Neural progenitor cell (in vitro differentiated cells): ENCODE results near the gene ARSJ. TPM values are rescaled to one million over a fixed set of nuclear protein-coding genes. Genes with fewer than 3 reads are reported as not detected.

Experiments used
- DNase-seq: peaks from one replicate; pipeline ENCODE4 v3.0.0-alpha.2; 2016; ENCODE audit warnings: low spot score
- H2AFZ ChIP-seq: fragments of 200-600 bp; sonication (generic); replicated peaks from 2 replicates; pipeline ENCODE4 v1.6.1; 2016; ENCODE audit warnings: antibody characterized with exemption
- H3F3A ChIP-seq: fragments of 200-600 bp; sonication (generic); 2 replicates; pipeline ENCODE4 v1.6.1; 2016; ENCODE audit warnings: antibody characterized with exemption, low read depth
- H3K27ac ChIP-seq: fragments of 200-600 bp; sonication (generic); 2 replicates; pipeline ENCODE4 v1.5.1; 2016; ENCODE audit warnings: mild to moderate bottlenecking
- H3K27me3 ChIP-seq: fragments of 200-600 bp; sonication (generic); 2 replicates; pipeline ENCODE4 v1.6.1; 2016; ENCODE audit warnings: mild to moderate bottlenecking, moderate library complexity
- H3K36me3 ChIP-seq: fragments of 200-600 bp; sonication (generic); 2 replicates; pipeline ENCODE4 v1.5.1; 2016
- H3K4me1 ChIP-seq: fragments of 200-600 bp; sonication (generic); 2 replicates; pipeline ENCODE4 v1.6.1; 2016; ENCODE audit warnings: mixed run types
- H3K4me2 ChIP-seq: fragments of 200-600 bp; sonication (generic); 2 replicates; pipeline ENCODE4 v1.6.1; 2016
- H3K4me3 ChIP-seq: fragments of 200-600 bp; sonication (generic); 2 replicates; pipeline ENCODE4 v1.5.1; 2016
- H3K79me2 ChIP-seq: fragments of 200-600 bp; sonication (generic); 2 replicates; pipeline ENCODE4 v1.6.1; 2016; ENCODE audit warnings: low read depth
- H3K9ac ChIP-seq: fragments of 200-600 bp; sonication (generic); 2 replicates; pipeline ENCODE4 v1.6.1; 2016
- H3K9me3 ChIP-seq: fragments of 200-600 bp; sonication (generic); 2 replicates; pipeline ENCODE4 v1.5.1; 2016; ENCODE audit warnings: low read depth
- H4K20me1 ChIP-seq: fragments of 200-600 bp; sonication (generic); 2 replicates; pipeline ENCODE4 v1.6.1; 2016; ENCODE audit warnings: low read depth
- H3K27ac Mint-ChIP-seq: 3 replicates; pipeline ENCODE4 v1.8.0; 2021; ENCODE audit warnings: mixed read lengths
- H3K27me3 Mint-ChIP-seq: 2 replicates; pipeline ENCODE4 v1.8.0; 2022; ENCODE audit warnings: low read depth, mild to moderate bottlenecking, inconsistent platforms, moderate library complexity, mixed read lengths; ENCODE audit not compliant: insufficient read depth
- H3K36me3 Mint-ChIP-seq: 3 replicates; pipeline ENCODE4 v1.8.0; 2021; ENCODE audit warnings: mixed read lengths
- H3K4me1 Mint-ChIP-seq: 3 replicates; pipeline ENCODE4 v1.8.0; 2021; ENCODE audit warnings: mixed read lengths
- H3K4me3 Mint-ChIP-seq: 3 replicates; pipeline ENCODE4 v1.8.0; 2021; ENCODE audit warnings: mild to moderate bottlenecking, moderate library complexity, mixed read lengths
- H3K9me3 Mint-ChIP-seq: 3 replicates; pipeline ENCODE4 v1.8.0; 2020; ENCODE audit warnings: mixed read lengths
- EZH2 ChIP-seq: fragments of 200-600 bp; sonication (generic); IDR thresholded peaks from 2 replicates; pipeline ENCODE4 v1.6.1; 2017; ENCODE audit warnings: antibody characterized with exemption, mild to moderate bottlenecking, moderate library complexity
- EZH2phosphoT487 ChIP-seq: fragments of 200-600 bp; sonication (generic); IDR thresholded peaks from 2 replicates; pipeline ENCODE4 v1.6.1; 2017; ENCODE audit warnings: antibody characterized with exemption
- total RNA-seq: library from RNA; depleted of rRNA; stranded (reverse); fragments of >200 nt; gene quantifications from 2 replicates; pipeline ENCODE4 v1.2.3, GENCODE V29; 2015; ENCODE audit warnings: low replicate concordance
- TF ChIP-seq, protein P1 (sequence below): fragments of 200-600 bp; sonication (generic); IDR thresholded peaks from 2 replicates; pipeline ENCODE4 v1.5.1; 2017; ENCODE audit warnings: antibody characterized with exemption, mild to moderate bottlenecking

The ARSJ gene
- total RNA-seq, 1 donor from 2014 or later, result 0.28 TPM

DNA sequence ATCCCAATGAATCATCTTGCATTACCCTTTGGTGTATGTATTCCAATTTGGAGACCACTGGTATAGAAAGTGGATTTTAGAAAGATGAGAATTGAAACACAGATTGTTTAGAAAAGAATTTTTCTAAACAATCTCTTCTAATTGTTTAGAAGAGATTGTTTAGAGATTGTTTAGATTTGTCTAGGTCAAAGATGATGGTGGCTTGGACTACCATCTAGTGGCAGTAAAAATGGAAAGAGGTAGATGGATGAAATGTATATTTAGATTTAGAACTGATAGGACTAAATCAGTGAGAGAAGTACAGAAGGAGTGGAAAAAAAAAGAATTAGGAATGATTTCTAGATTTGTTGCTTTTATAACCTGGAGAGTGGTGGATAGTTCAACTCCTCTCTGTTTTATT lies 70.6 kb downstream of the ARSJ start:
- no peaks in the 10 kb centered on the region for H3F3A ChIP-seq
- no peaks in the 10 kb centered on the region for H3K79me2 ChIP-seq
- no peaks in the 10 kb centered on the region for H3K9me3 ChIP-seq
- Mint-ChIP-seq H3K27ac (no peak overlapping the region), H3K36me3 (no peaks in the 10 kb centered on the region), H3K4me3 (no peak overlapping the region), H3K27me3 (no peaks in the 10 kb centered on the region), H3K9me3 (no peaks in the 10 kb centered on the region), H3K4me1 (no peaks in the 10 kb centered on the region)
- H3K4me3 ChIP-seq, result no peak overlapping the region
- no peaks in the 10 kb centered on the region for H4K20me1 ChIP-seq
- no peak overlapping the region for H3K27ac ChIP-seq
- DNase-seq, result no peak
- H3K27me3 ChIP-seq, result no peaks in the 10 kb centered on the region
- no peak overlapping the region for H3K4me2 ChIP-seq
- TF ChIP-seq EZH2 (no peak), EZH2phosphoT487 (no peak)
- TF ChIP-seq, protein P1, sequence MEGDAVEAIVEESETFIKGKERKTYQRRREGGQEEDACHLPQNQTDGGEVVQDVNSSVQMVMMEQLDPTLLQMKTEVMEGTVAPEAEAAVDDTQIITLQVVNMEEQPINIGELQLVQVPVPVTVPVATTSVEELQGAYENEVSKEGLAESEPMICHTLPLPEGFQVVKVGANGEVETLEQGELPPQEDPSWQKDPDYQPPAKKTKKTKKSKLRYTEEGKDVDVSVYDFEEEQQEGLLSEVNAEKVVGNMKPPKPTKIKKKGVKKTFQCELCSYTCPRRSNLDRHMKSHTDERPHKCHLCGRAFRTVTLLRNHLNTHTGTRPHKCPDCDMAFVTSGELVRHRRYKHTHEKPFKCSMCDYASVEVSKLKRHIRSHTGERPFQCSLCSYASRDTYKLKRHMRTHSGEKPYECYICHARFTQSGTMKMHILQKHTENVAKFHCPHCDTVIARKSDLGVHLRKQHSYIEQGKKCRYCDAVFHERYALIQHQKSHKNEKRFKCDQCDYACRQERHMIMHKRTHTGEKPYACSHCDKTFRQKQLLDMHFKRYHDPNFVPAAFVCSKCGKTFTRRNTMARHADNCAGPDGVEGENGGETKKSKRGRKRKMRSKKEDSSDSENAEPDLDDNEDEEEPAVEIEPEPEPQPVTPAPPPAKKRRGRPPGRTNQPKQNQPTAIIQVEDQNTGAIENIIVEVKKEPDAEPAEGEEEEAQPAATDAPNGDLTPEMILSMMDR, result no peak
- no peaks in the 10 kb centered on the region for H3K4me1 ChIP-seq
- H3K36me3 ChIP-seq, result no peaks in the 10 kb centered on the region
- no peak overlapping the region for H2AFZ ChIP-seq
- no peak overlapping the region for H3K9ac ChIP-seq

GRCh38 chr4:113907559-113907958 lies 71.9 kb downstream of the ARSJ start:
- no peaks in the 10 kb centered on the region for H3K79me2 ChIP-seq
- no peak overlapping the region for H3K4me3 Mint-ChIP-seq
- H3F3A ChIP-seq, result no peaks in the 10 kb centered on the region
- H3K27ac ChIP-seq, result no peak overlapping the region
- TF ChIP-seq, protein P1, result no peak
- TF ChIP-seq EZH2 (no peak), EZH2phosphoT487 (no peak)
- no peaks in the 10 kb centered on the region for H3K9me3 ChIP-seq
- no peak overlapping the region for H3K4me3 ChIP-seq
- H3K27ac Mint-ChIP-seq, result no peak overlapping the region
- H2AFZ ChIP-seq, result no peak overlapping the region
- no peaks in the 10 kb centered on the region for H3K27me3 ChIP-seq
- no peak for DNase-seq
- no peaks in the 10 kb centered on the region for H3K36me3 Mint-ChIP-seq
- H4K20me1 ChIP-seq, result no peaks in the 10 kb centered on the region
- H3K9ac ChIP-seq, result no peak overlapping the region
- H3K27me3 Mint-ChIP-seq, result no peaks in the 10 kb centered on the region
- H3K9me3 Mint-ChIP-seq, result no peaks in the 10 kb centered on the region
- H3K36me3 ChIP-seq, result no peaks in the 10 kb centered on the region
- no peak overlapping the region for H3K4me2 ChIP-seq
- no peaks in the 10 kb centered on the region for H3K4me1 ChIP-seq
- H3K4me1 Mint-ChIP-seq, result no peaks in the 10 kb centered on the region

DNA sequence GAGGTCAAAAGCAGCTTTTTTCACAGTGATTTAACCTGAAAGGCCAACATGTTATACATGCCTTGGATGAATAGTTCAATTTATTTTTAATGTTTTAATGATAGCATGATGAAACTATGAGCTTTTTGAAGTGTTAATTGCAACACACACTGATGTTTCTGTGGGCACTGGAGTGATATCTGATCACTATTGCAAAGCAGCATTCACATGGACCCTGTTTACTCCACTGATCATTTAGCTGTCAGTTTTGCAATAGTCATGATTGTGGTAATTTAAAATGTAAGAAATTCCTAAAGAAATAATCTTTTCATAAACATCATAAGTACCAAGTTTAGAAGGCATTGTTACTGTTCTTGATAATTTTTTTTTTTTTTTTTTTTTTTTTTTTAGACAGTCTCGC lies 74.1 kb downstream of the ARSJ start:
- Histone ChIP-seq H3K4me3 (no peak overlapping the region), H3K4me2 (no peak overlapping the region), H3K27ac (no peak overlapping the region), H3K36me3 (no peaks in the 10 kb centered on the region), H3K4me1 (no peaks in the 10 kb centered on the region), H3F3A (no peaks in the 10 kb centered on the region), H3K9ac (no peak overlapping the region), H3K9me3 (no peaks in the 10 kb centered on the region), H2AFZ (no peak overlapping the region), H4K20me1 (no peaks in the 10 kb centered on the region), H3K27me3 (no peaks in the 10 kb centered on the region), H3K79me2 (no peaks in the 10 kb centered on the region)
- no peaks in the 10 kb centered on the region for H3K4me1 Mint-ChIP-seq
- DNase-seq, result no peak
- H3K27ac Mint-ChIP-seq, result no peak overlapping the region
- H3K9me3 Mint-ChIP-seq, result no peaks in the 10 kb centered on the region
- H3K27me3 Mint-ChIP-seq, result no peaks in the 10 kb centered on the region
- TF ChIP-seq, protein P1, result no peak
- no peak overlapping the region for H3K4me3 Mint-ChIP-seq
- H3K36me3 Mint-ChIP-seq, result no peaks in the 10 kb centered on the region

DNA sequence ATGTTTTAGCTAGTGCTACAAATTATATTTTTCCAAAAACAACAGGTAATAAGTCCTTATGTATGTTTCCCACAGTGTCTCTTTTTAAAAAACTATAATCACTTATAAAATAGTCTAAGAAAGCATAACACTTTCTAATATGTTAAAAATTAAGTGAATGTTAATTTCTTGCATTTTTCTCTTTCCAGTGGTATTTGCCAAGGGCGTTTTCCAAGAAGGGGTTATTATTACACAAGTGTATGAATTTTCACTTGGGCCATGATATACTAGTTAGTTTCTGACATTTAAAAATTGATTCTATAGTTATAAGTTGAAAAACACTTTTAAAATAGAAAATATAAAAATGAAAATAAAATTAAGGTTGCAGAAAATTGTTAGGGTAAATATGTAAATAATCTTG lies 74.6 kb downstream of the ARSJ start:
- Histone ChIP-seq H3K27ac (no peak overlapping the region), H3K9me3 (no peaks in the 10 kb centered on the region), H3K4me1 (no peaks in the 10 kb centered on the region), H3K79me2 (no peaks in the 10 kb centered on the region), H3K36me3 (no peaks in the 10 kb centered on the region), H3F3A (no peaks in the 10 kb centered on the region), H4K20me1 (no peaks in the 10 kb centered on the region), H3K27me3 (no peaks in the 10 kb centered on the region), H3K4me3 (no peak overlapping the region), H3K9ac (no peak overlapping the region), H3K4me2 (no peak overlapping the region), H2AFZ (no peak overlapping the region)
- Mint-ChIP-seq H3K27me3 (no peaks in the 10 kb centered on the region), H3K4me3 (no peak overlapping the region), H3K9me3 (no peaks in the 10 kb centered on the region), H3K36me3 (no peaks in the 10 kb centered on the region), H3K27ac (no peak overlapping the region), H3K4me1 (no peaks in the 10 kb centered on the region)
- DNase-seq, result no peak
- no peak for TF ChIP-seq EZH2
- TF ChIP-seq EZH2phosphoT487, result no peak
- TF ChIP-seq, protein P1, result no peak
